Stimulated activated CD4-positive, alpha-beta T cell treated with anti-CD3 and anti-CD28 coated beads, Interleukin-15, amount 100 ng/mL, for 1 hour (primary cell): ENCODE data around the gene PNCK.
"Not testable (repeated sequence)": the region's sequence is repeated elsewhere in the genome, so short reads cannot be mapped to it uniquely, and the experiment has no call there.

ENCODE experiments used
- DNase-seq, 2 donors: peaks; one replicate each; pipeline ENCODE4 v3.0.0-alpha.2; 2020; ENCODE audit warnings: low read depth in 1 of 2, low spot score in 1 of 2

Gene PNCK

DNA sequence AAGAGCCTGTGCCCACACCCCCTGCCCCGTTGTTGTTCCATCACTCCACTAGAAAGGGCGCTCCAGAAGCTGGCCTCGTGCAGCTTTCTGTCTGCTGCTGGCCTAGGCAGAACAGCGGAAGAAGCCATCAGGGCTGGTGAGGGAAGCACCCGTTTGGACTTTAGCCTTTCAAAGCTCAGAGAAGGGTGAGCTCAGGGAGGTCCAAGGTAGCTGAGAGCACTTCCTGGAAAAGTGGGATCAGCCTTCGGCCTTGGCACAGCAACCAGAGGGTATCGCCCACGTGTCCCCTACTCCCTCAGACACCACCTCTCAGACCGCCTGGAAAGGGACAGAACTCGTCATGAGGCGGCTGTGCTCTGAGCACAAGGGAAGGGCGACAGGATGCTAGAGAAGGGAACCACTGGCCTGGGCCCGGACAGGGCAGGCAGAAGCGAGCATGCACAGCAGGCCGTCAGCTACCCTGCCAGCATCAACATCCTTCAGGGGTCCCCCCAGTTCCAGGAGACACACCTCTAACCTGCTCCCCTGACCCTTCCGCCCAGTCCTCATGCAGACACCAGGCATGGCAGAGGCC, 25.7 kb upstream of the PNCK start:
- not testable (repeated sequence) for DNase-seq

GRCh38 chrX:153697924-153698865, 24.6 kb upstream of the PNCK start:
- DNase-seq = no peak

DNA sequence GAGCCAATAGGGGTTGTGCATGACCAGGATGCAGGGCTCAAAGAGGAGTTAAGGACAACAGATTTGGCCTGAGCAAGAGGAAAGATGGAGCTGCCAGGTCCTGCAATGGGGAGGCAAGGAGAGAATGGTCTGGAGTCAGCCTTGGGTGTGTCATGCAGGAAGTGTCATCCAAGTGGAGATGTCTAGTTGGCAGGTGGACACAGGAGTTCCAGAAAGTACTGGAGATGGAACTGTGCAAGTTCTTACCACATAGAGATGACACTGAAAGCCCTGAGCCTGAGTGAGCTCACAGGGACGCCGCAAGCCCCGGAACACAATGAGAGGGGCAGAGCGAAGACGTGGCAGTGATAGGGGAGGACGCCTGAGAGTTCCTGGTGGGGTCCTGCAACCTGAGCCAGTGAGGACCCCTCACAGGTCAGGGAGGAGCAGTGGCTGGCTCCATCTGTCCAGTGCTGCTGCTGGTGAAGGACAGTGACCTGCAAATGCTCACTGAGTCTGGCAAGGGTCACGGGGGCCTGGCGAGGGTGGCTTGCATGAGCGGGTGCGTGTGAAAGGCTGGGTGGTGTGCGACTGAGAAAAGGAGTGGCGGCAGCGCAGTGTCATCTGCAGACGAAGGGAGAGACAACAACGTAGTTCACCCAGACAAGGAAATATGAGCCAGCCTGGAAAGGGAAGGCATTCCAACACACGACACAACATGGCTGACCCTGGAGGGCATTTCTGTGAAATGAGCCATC, 23.5 kb upstream of the PNCK start:
- not testable (repeated sequence) for DNase-seq

DNA sequence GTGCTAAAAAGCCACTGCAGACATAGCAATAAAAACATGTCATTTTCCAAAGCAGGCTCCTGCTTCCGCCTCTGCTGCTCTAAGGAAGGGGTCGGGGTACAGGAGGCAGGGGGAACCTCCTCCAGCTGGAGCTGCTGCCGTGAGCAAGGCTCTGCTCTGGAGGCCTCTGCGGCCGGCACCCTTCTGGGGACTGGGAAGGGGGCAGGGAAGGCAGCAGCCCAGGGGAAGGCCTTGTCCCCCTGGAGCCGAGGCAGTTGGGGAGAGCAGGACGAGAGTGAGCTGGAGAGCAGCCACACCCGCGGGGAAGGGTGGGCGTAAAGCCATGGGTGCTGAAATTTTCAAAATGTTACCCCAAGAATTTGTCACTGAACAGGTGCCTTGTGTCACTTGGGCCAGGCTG, 22.9 kb upstream of the PNCK start:
- DNase-seq = not testable (repeated sequence)

- DNase-seq = no peak
These were observed 22.5 kb upstream of the PNCK start for GRCh38 chrX:153696100-153696499.

DNA sequence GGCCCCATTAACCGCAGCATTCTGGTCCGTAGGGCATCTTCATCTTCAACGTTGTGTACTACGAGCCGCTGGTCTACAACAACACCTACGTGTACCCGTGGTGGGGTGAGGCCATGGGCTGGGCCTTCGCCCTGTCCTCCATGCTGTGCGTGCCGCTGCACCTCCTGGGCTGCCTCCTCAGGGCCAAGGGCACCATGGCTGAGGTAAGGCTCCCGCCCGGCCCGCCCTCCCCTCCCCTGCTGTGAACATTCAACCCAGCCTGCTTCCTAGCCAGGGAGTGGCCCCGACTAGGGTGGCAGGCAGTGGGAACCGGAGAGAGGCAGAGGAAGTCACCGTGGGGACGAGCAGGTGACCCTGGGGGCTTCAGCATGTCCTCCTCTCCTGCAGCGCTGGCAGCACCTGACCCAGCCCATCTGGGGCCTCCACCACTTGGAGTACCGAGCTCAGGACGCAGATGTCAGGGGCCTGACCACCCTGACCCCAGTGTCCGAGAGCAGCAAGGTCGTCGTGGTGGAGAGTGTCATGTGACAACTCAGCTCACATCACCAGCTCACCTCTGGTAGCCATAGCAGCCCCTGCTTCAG, 21.2 kb upstream of the PNCK start:
- DNase-seq = no peak

- DNase-seq = not testable (repeated sequence)
These were observed 20.6 kb upstream of the PNCK start for GRCh38 chrX:153694256-153694655.

GRCh38 chrX:153693216-153694086, 19.8 kb upstream of the PNCK start:
- DNase-seq = no peak

- no peak for DNase-seq
These were observed 19.1 kb upstream of the PNCK start for GRCh38 chrX:153692611-153693156.

DNA sequence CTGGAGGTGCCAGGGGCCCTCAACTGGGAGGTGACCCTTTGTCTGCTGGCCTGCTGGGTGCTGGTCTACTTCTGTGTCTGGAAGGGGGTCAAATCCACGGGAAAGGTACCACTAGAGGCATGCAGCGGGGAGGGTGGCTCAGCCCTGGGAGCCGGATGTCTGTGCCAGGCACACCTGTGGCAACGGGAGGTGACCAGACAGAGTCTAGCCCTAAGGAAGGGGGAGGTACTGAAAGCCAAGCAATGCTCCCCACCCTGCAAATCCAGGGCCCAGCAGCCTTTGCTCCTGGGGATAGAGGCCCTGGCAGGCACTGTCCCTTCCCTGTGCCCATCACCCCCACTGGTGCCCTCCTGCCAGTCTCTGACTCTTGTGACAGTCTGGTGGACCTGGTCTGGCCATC, 18.4 kb upstream of the PNCK start:
- DNase-seq = no peak

DNA sequence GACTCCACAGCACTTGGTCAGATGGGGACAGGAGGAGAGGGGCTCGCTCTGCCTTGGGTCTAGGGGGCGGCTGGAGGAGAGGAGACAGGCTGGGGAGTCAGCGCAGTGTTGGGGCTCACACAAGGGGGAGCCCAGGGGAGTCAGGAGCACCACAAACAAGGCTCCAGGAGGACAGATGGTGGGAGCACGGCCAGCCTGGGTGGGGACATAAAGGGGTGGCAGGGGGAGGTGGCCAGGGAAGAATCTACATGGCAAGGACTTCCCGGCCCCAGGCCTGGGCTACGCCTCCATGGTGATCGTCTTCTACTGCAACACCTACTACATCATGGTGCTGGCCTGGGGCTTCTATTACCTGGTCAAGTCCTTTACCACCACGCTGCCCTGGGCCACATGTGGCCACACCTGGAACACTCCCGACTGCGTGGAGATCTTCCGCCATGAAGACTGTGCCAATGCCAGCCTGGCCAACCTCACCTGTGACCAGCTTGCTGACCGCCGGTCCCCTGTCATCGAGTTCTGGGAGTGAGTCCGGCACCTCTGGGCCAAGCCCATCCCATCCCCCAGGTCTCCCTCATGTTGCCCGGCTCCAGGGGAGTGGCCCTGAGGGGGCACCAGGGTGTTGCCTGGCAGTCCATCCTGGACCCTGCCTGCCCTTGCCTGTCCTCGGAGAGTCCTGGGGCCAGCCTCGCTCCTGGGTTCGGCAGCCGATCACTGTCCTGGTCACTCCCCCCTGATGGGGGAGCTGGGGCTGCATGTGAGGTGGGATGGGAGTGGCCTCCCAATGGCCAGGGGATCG, 17.6 kb upstream of the PNCK start:
- not testable (repeated sequence) for DNase-seq

- no peak for DNase-seq
These were observed 16.9 kb upstream of the PNCK start for GRCh38 chrX:153690466-153690865.

DNA sequence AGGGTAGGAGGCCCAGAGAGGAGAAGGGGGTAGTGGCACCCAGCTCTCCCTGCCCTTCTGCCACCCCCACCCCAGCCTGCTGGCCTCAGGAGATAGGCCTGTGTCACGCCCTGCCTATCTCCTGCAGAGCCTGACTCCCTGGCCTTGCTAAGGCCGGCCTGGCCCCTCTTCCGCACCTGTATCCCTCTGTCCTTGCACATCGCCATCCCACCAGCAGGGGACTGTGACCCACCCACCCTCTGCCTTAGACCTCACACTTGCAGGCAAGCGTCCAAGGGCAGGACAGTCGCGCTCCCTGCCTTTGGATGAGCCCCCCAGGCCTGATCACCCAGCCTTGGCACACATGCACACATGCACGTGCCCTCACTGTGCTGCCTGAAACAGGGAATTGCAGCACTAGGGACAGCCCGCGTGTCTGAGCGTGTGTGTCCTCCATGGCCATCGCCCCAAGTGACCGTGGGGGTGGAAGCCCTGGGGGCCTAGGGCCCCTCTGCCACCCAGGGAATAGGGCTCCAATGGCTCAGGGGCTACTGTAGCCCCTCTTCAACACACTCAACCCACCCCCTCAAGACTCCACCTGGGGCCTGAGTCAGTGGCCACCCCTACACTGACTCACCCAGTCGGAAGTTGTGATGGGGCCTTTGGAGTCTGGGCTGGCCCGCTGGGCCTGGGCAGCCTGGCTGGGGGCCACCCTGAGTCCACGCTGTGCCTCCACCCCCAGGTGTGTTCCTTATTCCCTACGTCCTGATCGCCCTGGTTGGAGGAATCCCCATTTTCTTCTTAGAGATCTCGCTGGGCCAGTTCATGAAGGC, 16.2 kb upstream of the PNCK start:
- DNase-seq = no peak

GRCh38 chrX:153688911-153689590, 15.4 kb upstream of the PNCK start:
- DNase-seq = no peak

GRCh38 chrX:153688506-153688905, 14.9 kb upstream of the PNCK start:
- DNase-seq = no peak

- DNase-seq = no peak
These were observed 14.5 kb upstream of the PNCK start for GRCh38 chrX:153688071-153688470.

DNA sequence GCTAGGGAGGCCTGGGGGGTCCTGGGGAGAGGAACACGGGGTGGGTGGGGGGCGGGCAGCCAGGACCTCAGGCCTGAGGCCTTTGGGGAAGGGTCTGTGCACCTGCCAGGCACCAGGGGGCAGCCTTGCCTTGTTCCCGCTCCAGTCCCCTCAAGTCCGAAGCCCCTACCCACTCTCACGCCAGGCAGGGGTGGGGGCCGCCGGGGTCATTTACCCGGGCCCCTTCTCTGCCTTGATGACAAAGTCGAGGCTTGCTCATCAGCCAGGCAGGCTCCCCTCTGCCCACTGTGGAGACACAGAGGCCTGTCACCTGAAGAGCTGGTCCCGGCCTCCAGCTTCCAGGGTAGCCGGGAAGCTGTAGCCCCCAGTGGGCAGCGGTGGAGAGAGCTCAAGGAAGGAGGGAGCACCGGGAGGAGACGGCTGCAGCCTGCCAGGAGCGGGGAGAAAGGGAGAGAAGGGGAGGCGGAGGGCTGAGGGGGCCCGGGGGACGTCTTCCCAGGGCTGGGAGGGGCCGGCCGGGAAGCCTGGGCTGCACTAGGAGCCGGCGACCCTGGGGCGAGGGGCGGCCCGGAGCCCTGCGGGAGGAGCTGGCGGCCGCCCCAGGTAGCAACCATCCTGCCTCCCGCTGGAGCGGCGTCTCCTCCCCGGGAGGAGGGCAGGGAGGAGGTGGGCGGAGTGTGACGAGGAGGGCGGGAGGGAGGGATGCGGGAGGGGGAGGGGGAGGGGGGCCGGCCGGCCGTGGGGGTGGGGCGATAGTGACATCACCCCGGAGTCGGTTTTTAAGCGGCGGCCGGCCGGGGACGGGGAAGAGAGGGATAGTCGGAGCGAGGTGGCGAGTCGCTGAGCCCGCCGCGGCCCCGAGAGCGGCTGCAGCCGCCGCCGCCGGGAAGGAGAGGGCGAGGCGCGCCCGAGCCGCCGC, 13.8 kb upstream of the PNCK start, which contains the start of gene SLC6A8:
Gene SLC6A8 (plus strand): TSS at position 806 of the 919 bp plus-strand sequence. CDS start 649 bp downstream, outside the sequence.
- no peak for DNase-seq
